ENCODE data around the gene ZNF223.

The ZNF223 gene

DNA sequence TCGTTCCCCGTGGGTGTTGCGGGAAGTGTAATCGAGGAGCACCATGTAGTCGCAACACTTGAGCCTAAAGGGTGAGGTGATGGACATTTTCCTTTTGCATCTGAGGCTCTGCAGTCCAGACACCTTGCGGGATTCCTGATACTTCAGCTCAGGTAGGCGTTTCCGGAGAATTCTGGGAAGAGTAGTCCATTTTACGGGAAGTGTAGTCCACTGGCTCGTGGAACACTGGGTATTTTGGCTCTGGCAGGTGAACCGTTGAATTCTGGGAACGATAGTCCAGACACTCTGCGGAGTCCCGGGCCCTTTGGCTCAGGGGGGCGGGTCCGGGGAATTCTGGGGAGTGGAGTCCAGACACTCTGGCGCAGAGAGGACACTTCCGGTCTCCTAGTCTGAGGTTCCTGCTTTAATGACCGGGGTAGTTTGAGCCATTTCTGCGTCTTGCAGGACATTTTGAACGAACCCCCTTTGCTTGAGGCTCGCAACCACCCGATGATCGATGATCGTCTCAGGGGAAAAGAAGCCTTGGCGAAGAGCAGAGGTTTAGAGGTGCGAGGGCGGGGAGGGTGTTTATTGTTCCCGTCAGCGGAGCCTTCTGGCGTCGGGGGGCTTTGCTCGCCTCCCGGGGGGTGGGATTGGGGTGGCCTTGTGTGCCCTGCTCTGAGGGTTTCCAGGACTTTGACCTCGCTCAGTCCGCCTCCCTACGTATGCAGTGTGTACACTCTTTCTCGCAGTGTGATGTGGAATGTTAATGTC lies at the start of gene ZNF223:
TSS of gene ZNF223 (plus strand) at position 387 of the 753 bp plus-strand sequence. CDS start 3,141 bp downstream, outside the sequence.
- H3K9me3 ChIP-seq (ENCODE audit: insufficient read depth, low read length, severe bottlenecking), result no peaks in the 10 kb centered on the region
- H3K9ac ChIP-seq (ENCODE audit: low read depth, low read length), result peak within 1 kb of the TSS; percentile 51
- H3K4me1 ChIP-seq (ENCODE audit: insufficient read depth, low read length), result peaks cover 18% of the 10 kb centered on the region
- DNase-seq, result peak; percentile 82
- peak within 1 kb of the TSS; percentile 68 for H3K27ac ChIP-seq (ENCODE audit: low read length)
- H3K36me3 ChIP-seq (ENCODE audit: insufficient read depth, low read length), result peaks cover 4% of the 10 kb centered on the region
- no peaks in the 10 kb centered on the region for H3K27me3 ChIP-seq (ENCODE audit: insufficient read depth, low read length, poor library complexity)
- TF ChIP-seq, protein P1, sequence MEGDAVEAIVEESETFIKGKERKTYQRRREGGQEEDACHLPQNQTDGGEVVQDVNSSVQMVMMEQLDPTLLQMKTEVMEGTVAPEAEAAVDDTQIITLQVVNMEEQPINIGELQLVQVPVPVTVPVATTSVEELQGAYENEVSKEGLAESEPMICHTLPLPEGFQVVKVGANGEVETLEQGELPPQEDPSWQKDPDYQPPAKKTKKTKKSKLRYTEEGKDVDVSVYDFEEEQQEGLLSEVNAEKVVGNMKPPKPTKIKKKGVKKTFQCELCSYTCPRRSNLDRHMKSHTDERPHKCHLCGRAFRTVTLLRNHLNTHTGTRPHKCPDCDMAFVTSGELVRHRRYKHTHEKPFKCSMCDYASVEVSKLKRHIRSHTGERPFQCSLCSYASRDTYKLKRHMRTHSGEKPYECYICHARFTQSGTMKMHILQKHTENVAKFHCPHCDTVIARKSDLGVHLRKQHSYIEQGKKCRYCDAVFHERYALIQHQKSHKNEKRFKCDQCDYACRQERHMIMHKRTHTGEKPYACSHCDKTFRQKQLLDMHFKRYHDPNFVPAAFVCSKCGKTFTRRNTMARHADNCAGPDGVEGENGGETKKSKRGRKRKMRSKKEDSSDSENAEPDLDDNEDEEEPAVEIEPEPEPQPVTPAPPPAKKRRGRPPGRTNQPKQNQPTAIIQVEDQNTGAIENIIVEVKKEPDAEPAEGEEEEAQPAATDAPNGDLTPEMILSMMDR (IDR thresholded peaks at IDR 0.05; ENCODE audit: borderline replicate concordance, extremely low read depth, low read length, poor library complexity, severe bottlenecking), result no peak
- TF ChIP-seq EZH2 (IDR thresholded peaks at IDR 0.05; ENCODE audit: borderline replicate concordance, low read depth, low read length, severe bottlenecking), result no peak
- peak; percentile 97 for ATAC-seq (ENCODE audit: insufficient read depth, low read depth)
- H3K4me3 ChIP-seq (ENCODE audit: low read depth in 1 of 2, low read length in 2 of 2), result peak within 1 kb of the TSS; percentile 26 to 73; a peak in 3 of 4 replicates
- peaks cover 2% of the 10 kb centered on the region; the same call in 1 of the 2 replicates for H3K79me2 ChIP-seq (ENCODE audit: insufficient read depth, low read length)
- H2AFZ ChIP-seq (ENCODE audit: low read depth, low read length), result peak within 1 kb of the TSS; percentile 93
- H4K20me1 ChIP-seq (ENCODE audit: insufficient read depth, low read length), result no peaks in the 10 kb centered on the region
- peak within 1 kb of the TSS; percentile 67 for H3K4me2 ChIP-seq (ENCODE audit: insufficient read depth, low read length)

GRCh38 chr19:44002212-44002565 lies 49.6 kb upstream of the ZNF223 start:
- peak overlapping the region; percentile 92 for H3K4me2 ChIP-seq (ENCODE audit: insufficient read depth, low read length)
- H3K9me3 ChIP-seq (ENCODE audit: insufficient read depth, low read length, severe bottlenecking), result peaks cover 3% of the 10 kb centered on the region
- no peaks in the 10 kb centered on the region for H4K20me1 ChIP-seq (ENCODE audit: insufficient read depth, low read length)
- no peak for TF ChIP-seq EZH2 (IDR thresholded peaks at IDR 0.05; ENCODE audit: borderline replicate concordance, low read depth, low read length, severe bottlenecking)
- TF ChIP-seq, protein P1 (IDR thresholded peaks at IDR 0.05; ENCODE audit: borderline replicate concordance, extremely low read depth, low read length, poor library complexity, severe bottlenecking), result no peak
- H3K4me1 ChIP-seq (ENCODE audit: insufficient read depth, low read length), result peaks cover 21% of the 10 kb centered on the region
- H3K36me3 ChIP-seq (ENCODE audit: insufficient read depth, low read length), result peaks cover 17% of the 10 kb centered on the region
- no peaks in the 10 kb centered on the region for H3K27me3 ChIP-seq (ENCODE audit: insufficient read depth, low read length, poor library complexity)
- peak overlapping the region; percentile 82 for H3K9ac ChIP-seq (ENCODE audit: low read depth, low read length)
- peak overlapping the region; percentile 92 to 95 for H3K4me3 ChIP-seq (ENCODE audit: low read depth in 1 of 2, low read length in 2 of 2)
- peak overlapping the region; percentile 96 for H3K27ac ChIP-seq (ENCODE audit: low read length)
- ATAC-seq (ENCODE audit: insufficient read depth, low read depth), result no peak
- H2AFZ ChIP-seq (ENCODE audit: low read depth, low read length), result peak overlapping the region; percentile 100
- DNase-seq, result no peak
- H3K79me2 ChIP-seq (ENCODE audit: insufficient read depth, low read length), result peaks cover 32% of the 10 kb centered on the region

DNA sequence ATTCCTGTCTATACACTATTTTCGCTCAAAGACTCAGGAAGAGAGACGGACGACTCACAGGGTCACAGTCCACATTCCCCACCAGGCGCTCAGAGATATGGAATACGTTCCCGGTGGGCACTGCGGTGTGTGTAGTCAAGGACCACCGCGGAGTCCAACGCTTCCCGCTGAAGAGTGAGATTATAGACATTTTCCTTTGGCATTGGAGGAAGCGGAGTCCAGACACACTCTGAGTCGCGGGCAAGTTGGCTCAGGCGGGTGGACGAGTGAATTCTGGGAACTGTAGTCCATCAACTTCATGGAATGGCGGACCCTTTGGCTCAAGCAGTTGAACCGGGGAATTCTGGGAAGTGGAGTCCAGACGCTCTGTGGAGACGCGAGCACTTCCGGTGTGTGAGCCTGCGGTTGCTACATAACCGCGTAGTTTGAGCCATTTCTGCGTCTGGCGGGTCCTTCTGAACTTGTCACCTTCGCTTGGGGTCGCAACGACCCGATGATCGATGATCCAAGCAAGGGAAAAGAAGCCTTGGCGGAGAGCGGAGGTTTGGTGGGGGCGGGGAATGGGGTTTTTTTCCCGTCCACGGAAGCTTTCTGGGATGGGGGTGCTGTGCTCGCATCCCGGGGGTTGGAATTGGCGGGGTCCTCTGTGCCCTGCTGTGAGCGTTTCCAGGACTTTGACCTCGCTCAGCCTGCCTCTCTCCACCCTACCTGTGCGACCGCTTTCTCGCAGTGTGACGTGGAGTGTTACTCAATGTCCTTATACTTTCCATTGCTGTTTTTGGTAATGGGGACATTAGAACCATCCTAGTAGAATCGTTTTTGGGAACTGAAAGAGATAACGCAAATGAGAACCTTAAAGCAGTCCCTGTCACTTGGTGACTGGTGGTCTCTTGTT lies 49.0 kb upstream of the ZNF223 start, which contains the start of gene ZNF230:
TSS of gene ZNF230 (plus strand) at position 392 of the 895 bp plus-strand sequence. CDS start 4,122 bp downstream, outside the sequence.
- H3K9me3 ChIP-seq (ENCODE audit: insufficient read depth, low read length, severe bottlenecking), result peaks cover 9% of the 10 kb centered on the region
- ATAC-seq (ENCODE audit: insufficient read depth, low read depth), result peak; percentile 97
- peaks cover 17% of the 10 kb centered on the region for H3K36me3 ChIP-seq (ENCODE audit: insufficient read depth, low read length)
- DNase-seq, result peak; percentile 92
- H3K4me2 ChIP-seq (ENCODE audit: insufficient read depth, low read length), result peak within 1 kb of the TSS; percentile 92
- peak within 1 kb of the TSS; percentile 92 to 95 for H3K4me3 ChIP-seq (ENCODE audit: low read depth in 1 of 2, low read length in 2 of 2)
- no peaks in the 10 kb centered on the region for H4K20me1 ChIP-seq (ENCODE audit: insufficient read depth, low read length)
- H2AFZ ChIP-seq (ENCODE audit: low read depth, low read length), result peak within 1 kb of the TSS; percentile 100
- peak within 1 kb of the TSS; percentile 96 for H3K27ac ChIP-seq (ENCODE audit: low read length)
- no peak for TF ChIP-seq EZH2 (IDR thresholded peaks at IDR 0.05; ENCODE audit: borderline replicate concordance, low read depth, low read length, severe bottlenecking)
- TF ChIP-seq, protein P1 (IDR thresholded peaks at IDR 0.05; ENCODE audit: borderline replicate concordance, extremely low read depth, low read length, poor library complexity, severe bottlenecking), result no peak
- peak within 1 kb of the TSS; percentile 82 for H3K9ac ChIP-seq (ENCODE audit: low read depth, low read length)
- no peaks in the 10 kb centered on the region for H3K27me3 ChIP-seq (ENCODE audit: insufficient read depth, low read length, poor library complexity)
- H3K79me2 ChIP-seq (ENCODE audit: insufficient read depth, low read length), result peaks cover 35% of the 10 kb centered on the region
- H3K4me1 ChIP-seq (ENCODE audit: insufficient read depth, low read length), result peaks cover 21% of the 10 kb centered on the region
